ENCODE results near the gene PTDSS2.

PTDSS2 gene

GRCh38 chr11:479311-479710 is 29.2 kb downstream of the PTDSS2 start:
- FAIRE-seq (no peak), DNase-seq (ENCODE audit: insufficient read length) (no peak)
- TF ChIP-seq TAF1 (IDR thresholded peaks at IDR 0.05; ENCODE audit: borderline replicate concordance, low read depth, low read length) (no peak), POLR2AphosphoS5 (IDR thresholded peaks at IDR 0.05; ENCODE audit: low read depth, low read length) (no peak), POLR2A (IDR thresholded peaks at IDR 0.05; ENCODE audit: low read depth, low read length) (no peak)

- peak; percentile 77 for FAIRE-seq
- no peak for DNase-seq (ENCODE audit: insufficient read length)
- no peak for TF ChIP-seq POLR2AphosphoS5 (IDR thresholded peaks at IDR 0.05; ENCODE audit: low read depth, low read length)
- TF ChIP-seq TAF1 (IDR thresholded peaks at IDR 0.05; ENCODE audit: borderline replicate concordance, low read depth, low read length): no peak
- no peak for TF ChIP-seq POLR2A (IDR thresholded peaks at IDR 0.05; ENCODE audit: low read depth, low read length)
Observed at GRCh38 chr11:484616-485015, 34.5 kb downstream of the PTDSS2 start.

GRCh38 chr11:486189-486588 is 36.1 kb downstream of the PTDSS2 start:
- DNase-seq (ENCODE audit: insufficient read length) (no peak), FAIRE-seq (no peak)
- no peak for TF ChIP-seq POLR2AphosphoS5 (IDR thresholded peaks at IDR 0.05; ENCODE audit: low read depth, low read length)
- TF ChIP-seq TAF1 (IDR thresholded peaks at IDR 0.05; ENCODE audit: borderline replicate concordance, low read depth, low read length): no peak
- TF ChIP-seq POLR2A (IDR thresholded peaks at IDR 0.05; ENCODE audit: low read depth, low read length): no peak

- DNase-seq (ENCODE audit: insufficient read length) (peak; percentile 13), FAIRE-seq (no peak)
- TF ChIP-seq POLR2A (IDR thresholded peaks at IDR 0.05; ENCODE audit: low read depth, low read length) (no peak), POLR2AphosphoS5 (IDR thresholded peaks at IDR 0.05; ENCODE audit: low read depth, low read length) (no peak), TAF1 (IDR thresholded peaks at IDR 0.05; ENCODE audit: borderline replicate concordance, low read depth, low read length) (no peak)
Observed at GRCh38 chr11:487571-488021, 37.5 kb downstream of the PTDSS2 start.

GRCh38 chr11:488062-488461 is 38.0 kb downstream of the PTDSS2 start:
- peak; percentile 14 for DNase-seq (ENCODE audit: insufficient read length)
- TF ChIP-seq POLR2A (IDR thresholded peaks at IDR 0.05; ENCODE audit: low read depth, low read length): no peak
- TF ChIP-seq TAF1 (IDR thresholded peaks at IDR 0.05; ENCODE audit: borderline replicate concordance, low read depth, low read length): no peak
- no peak for TF ChIP-seq POLR2AphosphoS5 (IDR thresholded peaks at IDR 0.05; ENCODE audit: low read depth, low read length)
- no peak for FAIRE-seq

GRCh38 chr11:488579-488978 is 38.5 kb downstream of the PTDSS2 start:
- peak; percentile 10 for DNase-seq (ENCODE audit: insufficient read length)
- TF ChIP-seq TAF1 (IDR thresholded peaks at IDR 0.05; ENCODE audit: borderline replicate concordance, low read depth, low read length) (no peak), POLR2A (IDR thresholded peaks at IDR 0.05; ENCODE audit: low read depth, low read length) (no peak), POLR2AphosphoS5 (IDR thresholded peaks at IDR 0.05; ENCODE audit: low read depth, low read length) (no peak)
- no peak for FAIRE-seq

- no peak for FAIRE-seq
- peak; percentile 25 for DNase-seq (ENCODE audit: insufficient read length)
- TF ChIP-seq POLR2AphosphoS5 (IDR thresholded peaks at IDR 0.05; ENCODE audit: low read depth, low read length) (no peak), POLR2A (IDR thresholded peaks at IDR 0.05; ENCODE audit: low read depth, low read length) (no peak), TAF1 (IDR thresholded peaks at IDR 0.05; ENCODE audit: borderline replicate concordance, low read depth, low read length) (no peak)
Observed at GRCh38 chr11:488992-489391, 38.9 kb downstream of the PTDSS2 start.

GRCh38 chr11:489610-490185 is 39.6 kb downstream of the PTDSS2 start:
- TF ChIP-seq POLR2A (IDR thresholded peaks at IDR 0.05; ENCODE audit: low read depth, low read length): no peak
- TF ChIP-seq TAF1 (IDR thresholded peaks at IDR 0.05; ENCODE audit: borderline replicate concordance, low read depth, low read length): no peak
- no peak for TF ChIP-seq POLR2AphosphoS5 (IDR thresholded peaks at IDR 0.05; ENCODE audit: low read depth, low read length)
- FAIRE-seq: no peak
- DNase-seq (ENCODE audit: insufficient read length): peak; percentile 15

GRCh38 chr11:490186-490929 is 40.3 kb downstream of the PTDSS2 start:
- peak; percentile 23 for DNase-seq (ENCODE audit: insufficient read length)

GRCh38 chr11:490930-491260 is 40.8 kb downstream of the PTDSS2 start:
- TF ChIP-seq TAF1 (IDR thresholded peaks at IDR 0.05; ENCODE audit: borderline replicate concordance, low read depth, low read length): no peak
- TF ChIP-seq POLR2A (IDR thresholded peaks at IDR 0.05; ENCODE audit: low read depth, low read length): no peak
- TF ChIP-seq POLR2AphosphoS5 (IDR thresholded peaks at IDR 0.05; ENCODE audit: low read depth, low read length): no peak
- no peak for FAIRE-seq

More at GRCh38 chr11:490186-490929, 40.3 kb downstream of the PTDSS2 start:
- TF ChIP-seq POLR2AphosphoS5 (IDR thresholded peaks at IDR 0.05; ENCODE audit: low read depth, low read length) (no peak), POLR2A (IDR thresholded peaks at IDR 0.05; ENCODE audit: low read depth, low read length) (no peak), TAF1 (IDR thresholded peaks at IDR 0.05; ENCODE audit: borderline replicate concordance, low read depth, low read length) (no peak)
- FAIRE-seq: no peak

GRCh38 chr11:491358-491757 is 41.3 kb downstream of the PTDSS2 start:
- FAIRE-seq (no peak), DNase-seq (ENCODE audit: insufficient read length) (no peak)
- TF ChIP-seq POLR2A (IDR thresholded peaks at IDR 0.05; ENCODE audit: low read depth, low read length) (no peak), TAF1 (IDR thresholded peaks at IDR 0.05; ENCODE audit: borderline replicate concordance, low read depth, low read length) (no peak), POLR2AphosphoS5 (IDR thresholded peaks at IDR 0.05; ENCODE audit: low read depth, low read length) (no peak)

More at GRCh38 chr11:490930-491260, 40.8 kb downstream of the PTDSS2 start:
- DNase-seq (ENCODE audit: insufficient read length): no peak

Data from GM12892 (cell line).